H1 (cell line): Measurements from ENCODE around the gene PACSIN1. TPM values are rescaled to one million over a fixed set of nuclear protein-coding genes. Genes with fewer than 3 reads are reported as not detected.

Source experiments
- CTCF ChIA-PET: fragments of 300-600 bp; sonication (Branson Sonifier 250); formaldehyde crosslinking; loops from one replicate; lab custom pipeline; 2021; ENCODE audit not compliant: partially characterized antibody; lab: Charles Lee
- POLR2A ChIA-PET: fragments of 300-600 bp; sonication (Branson Sonifier 250); formaldehyde crosslinking; loops from one replicate; lab custom pipeline; 2021; ENCODE audit warnings: inconsistent platforms; ENCODE audit not compliant: partially characterized antibody; lab: Charles Lee
- DNase-seq, 2 experiments: peaks; one replicate each; pipeline versions ENCODE4 v3.0.0 to v3.0.0-alpha.2; 2010 to 2022; ENCODE audit warnings: low spot score in 2 of 2, low read depth in 1 of 2, mixed read lengths in 1 of 2
- FAIRE-seq: peaks from 2 replicates; lab custom pipeline; 2011; peaks lifted over from hg19 to GRCh38; lab: Jason Lieb, UNC
- H2AFZ ChIP-seq: 2 replicates; pipeline ENCODE4 v1.8.1; 2012; ENCODE audit warnings: low read length, inconsistent platforms
- H2AK5ac ChIP-seq: 2 replicates; pipeline ENCODE4 v1.6.1; 2013; ENCODE audit warnings: low read depth, low read length
- H2BK120ac ChIP-seq: replicated peaks from 2 replicates; pipeline ENCODE3; 2013; ENCODE audit warnings: low read depth, low read length, inconsistent platforms
- H2BK12ac ChIP-seq: 2 replicates; pipeline ENCODE4 v1.6.1; 2013; ENCODE audit warnings: low read depth, low read length
- H2BK15ac ChIP-seq: 2 replicates; pipeline ENCODE4 v1.6.1; 2013; ENCODE audit warnings: low read length
- H2BK20ac ChIP-seq: 2 replicates; pipeline ENCODE4 v1.6.1; 2013; ENCODE audit warnings: low read length
- H2BK5ac ChIP-seq: 2 replicates; pipeline ENCODE4 v1.6.1; 2013; ENCODE audit warnings: low read depth, low read length
- H3K14ac ChIP-seq: 2 replicates; pipeline ENCODE4 v1.6.1; 2013; ENCODE audit warnings: inconsistent platforms; ENCODE audit not compliant: insufficient read length
- H3K18ac ChIP-seq: 2 replicates; pipeline ENCODE4 v1.6.1; 2013; ENCODE audit warnings: low read length; ENCODE audit errors: extremely low read depth
- H3K23ac ChIP-seq: 2 replicates; pipeline ENCODE4 v1.6.1; 2013; ENCODE audit warnings: inconsistent platforms; ENCODE audit not compliant: insufficient read length
- H3K23me2 ChIP-seq: 2 replicates; pipeline ENCODE4 v1.6.1; 2013; ENCODE audit warnings: low read depth, low read length
- H3K27ac ChIP-seq: 2 replicates; pipeline ENCODE4 v1.6.1; 2011; ENCODE audit warnings: low read depth, low read length, inconsistent platforms
- H3K27me3 ChIP-seq, 4 experiments: replicated peaks in 1 of 4; 1 replicate in 1 of 4; 2 replicates in 3 of 4; pipeline versions ENCODE4 v1.6.1 to v1.8.1; 2011 to 2013; ENCODE audit warnings: low read length in 3 of 4, mild to moderate bottlenecking in 3 of 4, inconsistent platforms in 2 of 4, mixed read lengths in 2 of 4, moderate library complexity in 1 of 4; ENCODE audit not compliant: control insufficient read depth in 3 of 4, insufficient read depth in 3 of 4; ENCODE audit errors: extremely low read depth in 1 of 4
- H3K36me3 ChIP-seq, 4 experiments: 2 replicates each; pipeline versions ENCODE4 v1.6.1 to v1.8.1; 2011 to 2013; ENCODE audit warnings: mild to moderate bottlenecking in 4 of 4, low read length in 3 of 4, moderate library complexity in 2 of 4, control low read depth in 1 of 4, inconsistent platforms in 1 of 4; ENCODE audit not compliant: insufficient read depth in 4 of 4, control insufficient read depth in 2 of 4
- H3K4ac ChIP-seq: replicated peaks from 2 replicates; pipeline ENCODE3; 2013; ENCODE audit warnings: low read length, low read depth, mixed read lengths, inconsistent platforms; ENCODE audit not compliant: insufficient read length
- H3K4me1 ChIP-seq, 4 experiments: replicated peaks in 1 of 4; 1 replicate in 1 of 4; 2 replicates in 3 of 4; pipeline versions ENCODE4 v1.6.1 to v1.8.1; 2011 to 2013; ENCODE audit warnings: low read length in 3 of 4, inconsistent platforms in 2 of 4, mixed read lengths in 1 of 4; ENCODE audit not compliant: insufficient read depth in 4 of 4, control insufficient read depth in 3 of 4
- H3K4me2 ChIP-seq, 2 experiments: 2 replicates each; pipeline versions ENCODE4 v1.6.1 to v1.8.1; 2011 to 2013; ENCODE audit warnings: low read depth in 2 of 2, low read length in 2 of 2, control low read depth in 1 of 2, inconsistent platforms in 1 of 2, mild to moderate bottlenecking in 1 of 2; ENCODE audit not compliant: insufficient read depth in 1 of 2
- H3K4me3 ChIP-seq, 4 experiments: fragments of 200-600, 300-600 bp in 1 of 4; sonication (generic), shearing (Covaris generic), sonication (Bioruptor Twin) in 1 of 4; 2 replicates each; pipeline versions ENCODE4 v1.5.1 to v1.8.1; 2011 to 2016; ENCODE audit warnings: low read length in 4 of 4, low read depth in 3 of 4, control low read depth in 2 of 4, inconsistent platforms in 2 of 4, mild to moderate bottlenecking in 2 of 4, mixed read lengths in 1 of 4, moderate library complexity in 1 of 4; ENCODE audit not compliant: insufficient read depth in 2 of 4; ENCODE audit errors: extremely low read depth in 1 of 4
- H3K56ac ChIP-seq: replicated peaks from 2 replicates; pipeline ENCODE3; 2013; ENCODE audit warnings: low read depth, mild to moderate bottlenecking, mixed read lengths, low read length, inconsistent platforms; ENCODE audit not compliant: insufficient read length
- H3K79me1 ChIP-seq: 2 replicates; pipeline ENCODE4 v1.6.1; 2013; ENCODE audit warnings: low read depth, low read length, control low read depth
- H3K79me2 ChIP-seq, 2 experiments: 2 replicates each; pipeline versions ENCODE4 v1.6.1 to v1.8.1; 2012 to 2013; ENCODE audit warnings: low read length in 2 of 2, mild to moderate bottlenecking in 2 of 2, inconsistent platforms in 1 of 2; ENCODE audit not compliant: insufficient read depth in 2 of 2, control insufficient read depth in 1 of 2
- H3K9ac ChIP-seq, 4 experiments: replicated peaks in 1 of 4; 1 replicate in 1 of 4; 2 replicates in 3 of 4; pipeline versions ENCODE4 v1.6.1 to v1.8.1; 2011 to 2013; ENCODE audit warnings: low read depth in 3 of 4, low read length in 3 of 4, control low read depth in 2 of 4, mild to moderate bottlenecking in 2 of 4, moderate library complexity in 2 of 4, inconsistent platforms in 1 of 4; ENCODE audit errors: extremely low read depth in 1 of 4
- H3K9me3 ChIP-seq, 2 experiments: 2 replicates each; pipeline versions ENCODE4 v1.6.1 to v1.8.1; 2012 to 2013; ENCODE audit warnings: mild to moderate bottlenecking in 2 of 2, moderate library complexity in 2 of 2, control low read depth in 1 of 2, inconsistent platforms in 1 of 2, low read depth in 1 of 2, low read length in 1 of 2, mixed read lengths in 1 of 2; ENCODE audit not compliant: insufficient read depth in 2 of 2
- H4K20me1 ChIP-seq, 2 experiments: replicated peaks in 1 of 2; 2 replicates each; pipeline versions ENCODE3 to v1.8.1; 2011 to 2013; ENCODE audit warnings: inconsistent platforms in 2 of 2, low read length in 2 of 2, mild to moderate bottlenecking in 1 of 2; ENCODE audit not compliant: insufficient read depth in 2 of 2, control insufficient read depth in 1 of 2
- H4K5ac ChIP-seq: 2 replicates; pipeline ENCODE4 v1.6.1; 2013; ENCODE audit warnings: low read length, low read depth, mixed read lengths, inconsistent platforms; ENCODE audit not compliant: insufficient read length
- H4K8ac ChIP-seq: 2 replicates; pipeline ENCODE4 v1.8.0; 2013; ENCODE audit warnings: mild to moderate bottlenecking, moderate library complexity, low read length, inconsistent platforms; ENCODE audit not compliant: insufficient read depth; ENCODE audit errors: extremely low read depth
- H4K91ac ChIP-seq: replicated peaks from 2 replicates; pipeline ENCODE3; 2013; ENCODE audit warnings: low read length, mixed read lengths, inconsistent platforms; ENCODE audit not compliant: insufficient read length
- RXRA ChIP-seq: IDR thresholded peaks from 2 replicates; pipeline ENCODE4 v1.6.1; 2011; ENCODE audit warnings: low read depth, mild to moderate bottlenecking, low read length, moderate library complexity; ENCODE audit not compliant: insufficient read depth
- TAF1 ChIP-seq: IDR thresholded peaks from 2 replicates; pipeline ENCODE4 v1.6.1; 2011; ENCODE audit warnings: mild to moderate bottlenecking, low read depth, low read length
- WGBS, 2 experiments: shearing (Covaris generic) in 1 of 2; methylation state at CpG; one replicate each; pipeline versions ENCODE4 v1.1.6 to v1.1.7; 2013 to 2015; ENCODE audit warnings: low lambda C conversion rate in 2 of 2, mixed read lengths in 2 of 2, inconsistent platforms in 1 of 2, low coverage in 1 of 2, missing lambda C conversion rate in 1 of 2; ENCODE audit not compliant: insufficient replicate concordance in 2 of 2, insufficient coverage in 1 of 2, insufficient read length in 1 of 2; ENCODE audit errors: extremely low coverage in 1 of 2, missing lambda C conversion rate in 1 of 2; 5-methylcytosine and 5-hydroxymethylcytosine counted together
- polyA plus RNA-seq, 7 experiments: library from polyadenylated mRNA; depleted of rRNA in 3 of 7; stranded (reverse) in 5 of 7; unstranded in 2 of 7; fragments of >200 nt in 5 of 7; fragments of 200-250 nt in 2 of 7; gene quantifications; 1 replicate in 5 of 7; 2 replicates in 1 of 7; 4 replicates in 1 of 7; pipeline versions ENCODE4 v1.2.1 to v1.2.3, GENCODE V29; 2011 to 2013; ENCODE audit warnings: missing spikeins in 2 of 7, mixed read lengths in 2 of 7
- total RNA-seq: library from RNA; stranded (reverse); fragmentation: NEBNext Ultra II Directional; extraction: Animal tissue kit (Norgen Biotek cat#: 25700); gene quantifications from 2 replicates; pipeline ENCODE4 v1.2.1, GENCODE V29; 2021

The PACSIN1 gene
- total and polyA plus RNA-seq, 2 of the 8 experiments (the other 6 are each of a cell fraction or from before 2014, with no cell fraction given): 5.9 to 11.1 TPM

DNA sequence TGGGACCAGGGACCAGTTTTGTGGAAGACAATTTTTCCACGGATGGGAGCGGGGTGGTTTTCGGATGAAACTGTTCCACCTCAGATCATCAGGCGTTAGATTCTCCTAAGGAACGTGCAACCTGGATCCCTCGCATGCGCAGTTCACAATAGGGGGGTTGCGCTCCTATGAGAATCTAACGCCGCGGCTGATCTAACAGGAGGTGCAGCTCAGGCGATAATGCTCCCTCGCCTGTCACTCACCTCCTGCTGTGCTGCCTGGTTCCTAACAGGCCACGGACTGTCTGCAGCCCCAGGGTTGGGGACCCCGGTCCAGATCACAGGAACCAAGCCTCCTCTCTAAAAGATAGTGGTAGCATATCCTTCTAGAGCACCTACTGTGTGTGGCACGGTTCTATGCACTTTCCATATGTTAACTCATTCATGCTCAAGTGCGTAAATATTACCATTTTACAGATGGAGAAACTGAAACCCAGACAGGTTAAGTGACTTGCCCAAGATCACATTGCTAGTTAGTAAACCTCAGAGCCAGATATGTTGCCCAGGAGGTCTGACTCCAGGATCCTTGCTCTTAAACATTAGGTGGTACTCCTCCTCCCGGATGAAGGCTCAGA is 65.0 kb downstream of the PACSIN1 start:
- H3K9ac ChIP-seq: no peak overlapping the region
- POLR2A ChIA-PET: interaction anchor here (1.0 to 2.7 kb wide), 19 partner anchors 9 to 307 kb away, joined by 3 to 11 read pairs (median 4); partner anchors contain the start of genes PACSIN1 and RPS10
- H3K9me3 ChIP-seq: no peaks in the 10 kb centered on the region
- no peak overlapping the region for H3K14ac ChIP-seq
- no peaks in the 10 kb centered on the region for H3K79me2 ChIP-seq
- no peak overlapping the region for H3K23ac ChIP-seq
- no peak for FAIRE-seq
- peaks cover 3 to 20% (median 9%) of the 10 kb centered on the region in 4 experiments for H3K4me1 ChIP-seq
- no peak overlapping the region for H3K4me3 ChIP-seq
- H2BK12ac ChIP-seq: 0 out of 2 replicates have a peak overlapping the region, but pooled peaks have one; percentile 12
- no peak overlapping the region for H2BK20ac ChIP-seq
- no peak for DNase-seq
- H4K5ac ChIP-seq: no peak overlapping the region
- H3K4ac ChIP-seq: no peak overlapping the region
- H3K36me3 ChIP-seq: no peaks in the 10 kb centered on the region; a peak in 1 of 8 replicates
- H3K27me3 ChIP-seq: no peaks in the 10 kb centered on the region
- peak overlapping the region; percentile 35; the same call in 1 of the 2 replicates for H4K8ac ChIP-seq
- CTCF ChIA-PET: interaction anchor here (0.6 to 8.4 kb wide), 11 partner anchors 15 to 105 kb away, joined by 3 to 79 read pairs (median 4); partner anchors contain the start of gene RPS10
- peak overlapping the region in 1 of 2 experiments; percentile 53; a peak in 1 of 4 replicates for H3K4me2 ChIP-seq
- H4K20me1 ChIP-seq: no peaks in the 10 kb centered on the region
- H2BK15ac ChIP-seq: no peak overlapping the region
- H2AK5ac ChIP-seq: no peak overlapping the region
- H3K79me1 ChIP-seq: no peaks in the 10 kb centered on the region
- no peak overlapping the region for H2BK5ac ChIP-seq
- H3K56ac ChIP-seq: no peak overlapping the region
- H2BK120ac ChIP-seq: no peak overlapping the region
- H2AFZ ChIP-seq: no peak overlapping the region
- H3K27ac ChIP-seq: no peak overlapping the region
- no peaks in the 10 kb centered on the region; the same call in 1 of the 2 replicates for H3K23me2 ChIP-seq
- H4K91ac ChIP-seq: no peak overlapping the region
- H3K18ac ChIP-seq: no peak overlapping the region
- WGBS, 2 experiments: 94% methylated on average over 18 of the region's 18 CpGs; no CpG with 5 or more reads in 1 of the 2 experiments
- TF ChIP-seq TAF1 (no peak), RXRA (no peak)
